IPS-18a (cell line): ENCODE measurements around the gene TIGD7.
A peak's percentile ranks its signal among the peaks of the same experiment; 100 is the strongest.

Source experiments
- H3K27ac ChIP-seq: one replicate; pipeline ENCODE4 v1.5.1; 2013; ENCODE audit warnings: low read length
- H3K27me3 ChIP-seq: one replicate; pipeline ENCODE4 v1.6.1; 2013; ENCODE audit warnings: mild to moderate bottlenecking, low read length; ENCODE audit not compliant: control insufficient read depth, insufficient read depth
- H3K36me3 ChIP-seq: one replicate; pipeline ENCODE4 v1.6.1; 2013; ENCODE audit warnings: low read depth, low read length; ENCODE audit not compliant: control insufficient read depth
- H3K4me1 ChIP-seq: one replicate; pipeline ENCODE4 v1.6.1; 2013; ENCODE audit warnings: low read depth, low read length; ENCODE audit not compliant: control insufficient read depth
- H3K4me3 ChIP-seq: one replicate; pipeline ENCODE4 v1.5.1; 2013; ENCODE audit warnings: low read length
- H3K9ac ChIP-seq: one replicate; pipeline ENCODE4 v1.6.1; 2013; ENCODE audit warnings: mild to moderate bottlenecking, low read length, moderate library complexity
- H3K9me3 ChIP-seq: one replicate; pipeline ENCODE4 v1.6.1; 2013; ENCODE audit warnings: low read depth, low read length; ENCODE audit not compliant: control insufficient read depth

The TIGD7 gene

GRCh38 chr16:3311496-3311895 is 6.3 kb upstream of the TIGD7 start:
- Histone ChIP-seq H3K9me3 (peaks cover 62% of the 10 kb centered on the region), H3K9ac (no peak overlapping the region), H3K27me3 (no peaks in the 10 kb centered on the region), H3K36me3 (peaks cover 29% of the 10 kb centered on the region), H3K4me1 (no peaks in the 10 kb centered on the region), H3K4me3 (no peak overlapping the region), H3K27ac (no peak overlapping the region)

GRCh38 chr16:3306078-3306477 is 848 bp upstream of the TIGD7 start:
- Histone ChIP-seq H3K4me1 (no peaks in the 10 kb centered on the region), H3K27ac (no peak overlapping the region), H3K9ac (no peak overlapping the region), H3K36me3 (peaks cover 19% of the 10 kb centered on the region), H3K4me3 (peak overlapping the region; percentile 81), H3K9me3 (peaks cover 51% of the 10 kb centered on the region), H3K27me3 (peaks cover 8% of the 10 kb centered on the region)

- no peaks in the 10 kb centered on the region for H3K4me1 ChIP-seq
- H3K9me3 ChIP-seq, result peaks cover 45% of the 10 kb centered on the region
- peaks cover 20% of the 10 kb centered on the region for H3K36me3 ChIP-seq
- H3K27me3 ChIP-seq, result peaks cover 8% of the 10 kb centered on the region
- H3K27ac ChIP-seq, result no peak overlapping the region
- peak overlapping the region; percentile 81 for H3K4me3 ChIP-seq
- H3K9ac ChIP-seq, result no peak overlapping the region
Observed at GRCh38 chr16:3304370-3304769, 860 bp downstream of the TIGD7 start.

GRCh38 chr16:3295783-3296182 is 9.4 kb downstream of the TIGD7 start:
- H3K9me3 ChIP-seq, result peaks cover 26% of the 10 kb centered on the region

GRCh38 chr16:3295209-3295608 is 10.0 kb downstream of the TIGD7 start:
- Histone ChIP-seq H3K9ac (no peak overlapping the region), H3K4me3 (no peak overlapping the region), H3K9me3 (peaks cover 32% of the 10 kb centered on the region), H3K27ac (no peak overlapping the region), H3K36me3 (peaks cover 30% of the 10 kb centered on the region), H3K27me3 (no peaks in the 10 kb centered on the region), H3K4me1 (no peaks in the 10 kb centered on the region)

More at GRCh38 chr16:3295783-3296182, 9.4 kb downstream of the TIGD7 start:
- no peaks in the 10 kb centered on the region for H3K4me1 ChIP-seq
- no peaks in the 10 kb centered on the region for H3K27me3 ChIP-seq
- peaks cover 24% of the 10 kb centered on the region for H3K36me3 ChIP-seq
- H3K27ac ChIP-seq, result no peak overlapping the region
- H3K9ac ChIP-seq, result no peak overlapping the region
- H3K4me3 ChIP-seq, result no peak overlapping the region

- Histone ChIP-seq H3K4me3 (no peak overlapping the region), H3K27me3 (no peaks in the 10 kb centered on the region), H3K36me3 (peaks cover 41% of the 10 kb centered on the region), H3K9me3 (peaks cover 39% of the 10 kb centered on the region), H3K27ac (no peak overlapping the region), H3K9ac (no peak overlapping the region), H3K4me1 (no peaks in the 10 kb centered on the region)
Observed at GRCh38 chr16:3292604-3293003, 12.6 kb downstream of the TIGD7 start.

GRCh38 chr16:3289998-3290673 is 15.1 kb downstream of the TIGD7 start:
- Histone ChIP-seq H3K36me3 (peaks cover 58% of the 10 kb centered on the region), H3K4me1 (no peaks in the 10 kb centered on the region), H3K9me3 (peaks cover 44% of the 10 kb centered on the region), H3K4me3 (no peak overlapping the region), H3K9ac (no peak overlapping the region), H3K27ac (no peak overlapping the region), H3K27me3 (no peaks in the 10 kb centered on the region)

GRCh38 chr16:3285131-3285530 is 20.1 kb downstream of the TIGD7 start:
- Histone ChIP-seq H3K4me1 (peaks cover 3% of the 10 kb centered on the region), H3K27me3 (no peaks in the 10 kb centered on the region), H3K9ac (no peak overlapping the region), H3K36me3 (peaks cover 33% of the 10 kb centered on the region), H3K4me3 (peak overlapping the region; percentile 90), H3K27ac (no peak overlapping the region), H3K9me3 (peaks cover 20% of the 10 kb centered on the region)

- Histone ChIP-seq H3K9ac (peak overlapping the region; percentile 85), H3K4me3 (peak overlapping the region; percentile 90), H3K27me3 (no peaks in the 10 kb centered on the region), H3K27ac (peak overlapping the region; percentile 97), H3K9me3 (peaks cover 9% of the 10 kb centered on the region), H3K4me1 (peaks cover 3% of the 10 kb centered on the region), H3K36me3 (peaks cover 20% of the 10 kb centered on the region)
Observed at GRCh38 chr16:3283543-3284447, 21.4 kb downstream of the TIGD7 start.

GRCh38 chr16:3282730-3283542 is 22.3 kb downstream of the TIGD7 start, which contains the start of gene ZNF263:
ZNF263 (plus strand) TSS chr16:3283491; CDS start chr16:3283819, 328 bp downstream.
- no peaks in the 10 kb centered on the region for H3K27me3 ChIP-seq
- H3K36me3 ChIP-seq, result peaks cover 17% of the 10 kb centered on the region
- peaks cover 3% of the 10 kb centered on the region for H3K4me1 ChIP-seq
- H3K9ac ChIP-seq, result peak within 1 kb of the TSS; percentile 85
- peak within 1 kb of the TSS; percentile 97 for H3K27ac ChIP-seq
- peaks cover 5% of the 10 kb centered on the region for H3K9me3 ChIP-seq
- peak within 1 kb of the TSS; percentile 90 for H3K4me3 ChIP-seq

- peak overlapping the region; percentile 97 for H3K27ac ChIP-seq
- peak overlapping the region; percentile 90 for H3K4me3 ChIP-seq
- H3K27me3 ChIP-seq, result peaks cover 2% of the 10 kb centered on the region
- peak overlapping the region; percentile 85 for H3K9ac ChIP-seq
- H3K9me3 ChIP-seq, result peaks cover 5% of the 10 kb centered on the region
- peaks cover 14% of the 10 kb centered on the region for H3K36me3 ChIP-seq
- H3K4me1 ChIP-seq, result peaks cover 3% of the 10 kb centered on the region
Observed at GRCh38 chr16:3282103-3282729, 23.0 kb downstream of the TIGD7 start.
